SK-N-SH (cell line): ENCODE data around the gene ITPRID2. TPM values are rescaled to one million over a fixed set of nuclear protein-coding genes. Genes with fewer than 3 reads are reported as not detected.

Source experiments
- CTCF ChIA-PET: fragments of 300-600, 350-600 bp; formaldehyde crosslinking; extraction: SDS; loops from one replicate; lab custom pipeline; 2021; lab: Yijun Ruan, JAX
- POLR2A ChIA-PET: fragments of 350-600 bp; sonication (Branson Sonifier 250); formaldehyde crosslinking; extraction: SDS; loops from one replicate; lab custom pipeline; 2020; ENCODE audit warnings: antibody characterized with exemption, inconsistent platforms; lab: Yijun Ruan, JAX
- DNase-seq: peaks from one replicate; pipeline ENCODE4 v3.0.0; 2012
- H2AFZ ChIP-seq: fragments of 200-600 bp; sonication (generic); 2 replicates; pipeline ENCODE4 v1.8.1; 2016; ENCODE audit warnings: antibody characterized with exemption, mild to moderate bottlenecking, low read depth
- H3F3A ChIP-seq: fragments of 200-600 bp; sonication (generic); replicated peaks from 2 replicates; pipeline ENCODE3; 2016; ENCODE audit warnings: antibody characterized with exemption, mild to moderate bottlenecking; ENCODE audit not compliant: insufficient read depth
- H3K27ac ChIP-seq, 2 experiments: fragments of 200-500 bp in 1 of 2; fragments of 200-600 bp in 1 of 2; sonication (Bioruptor generic) in 1 of 2; sonication (generic), shearing (Covaris generic) in 1 of 2; 2 replicates each; pipeline versions ENCODE4 v1.5.1 to v1.6.1; 2014 to 2016; ENCODE audit warnings: low read depth in 2 of 2, inconsistent platforms in 1 of 2, low read length in 1 of 2, mild to moderate bottlenecking in 1 of 2, mixed read lengths in 1 of 2
- H3K27me3 ChIP-seq: fragments of 200-600 bp; sonication (generic), shearing (Covaris generic); 2 replicates; pipeline ENCODE4 v1.6.1; 2016; ENCODE audit warnings: mixed run types; ENCODE audit not compliant: insufficient read depth
- H3K36me3 ChIP-seq, 2 experiments: fragments of 200-500 bp in 1 of 2; fragments of 200-600 bp in 1 of 2; sonication (Bioruptor generic) in 1 of 2; sonication (generic) in 1 of 2; replicated peaks in 1 of 2; 2 replicates each; pipeline versions ENCODE3 to v1.5.1; 2014 to 2016; ENCODE audit warnings: low read length in 1 of 2, mild to moderate bottlenecking in 1 of 2; ENCODE audit not compliant: insufficient read depth in 2 of 2, control insufficient read depth in 1 of 2
- H3K4me1 ChIP-seq, 2 experiments: fragments of 200-500 bp in 1 of 2; fragments of 200-600 bp in 1 of 2; sonication (Bioruptor generic) in 1 of 2; sonication (generic), shearing (Covaris generic) in 1 of 2; 2 replicates each; pipeline versions ENCODE4 v1.5.1 to v1.6.1; 2014 to 2016; ENCODE audit warnings: low read depth in 1 of 2, low read length in 1 of 2, mixed run types in 1 of 2; ENCODE audit not compliant: insufficient read depth in 2 of 2, control insufficient read depth in 1 of 2
- H3K4me2 ChIP-seq: fragments of 200-600 bp; sonication (generic), shearing (Covaris generic); 2 replicates; pipeline ENCODE4 v1.6.1; 2017; ENCODE audit warnings: mixed run types
- H3K4me3 ChIP-seq, 2 experiments: fragments of 200-500 bp in 1 of 2; fragments of 200-600 bp in 1 of 2; sonication (Bioruptor generic) in 1 of 2; sonication (generic), shearing (Covaris generic) in 1 of 2; 2 replicates each; pipeline versions ENCODE4 v1.5.1 to v1.8.1; 2014 to 2016; ENCODE audit warnings: low read depth in 2 of 2, inconsistent platforms in 1 of 2, low read length in 1 of 2, mild to moderate bottlenecking in 1 of 2, mixed read lengths in 1 of 2, moderate library complexity in 1 of 2
- H3K79me2 ChIP-seq: fragments of 200-600 bp; sonication (generic); 2 replicates; pipeline ENCODE4 v1.8.1; 2017; ENCODE audit warnings: mild to moderate bottlenecking; ENCODE audit not compliant: insufficient read depth
- H3K9ac ChIP-seq: fragments of 200-600 bp; sonication (generic); 2 replicates; pipeline ENCODE4 v1.6.1; 2017; ENCODE audit warnings: mixed run types
- H3K9me2 ChIP-seq: fragments of 200-600 bp; sonication (generic); 2 replicates; pipeline ENCODE4 v1.6.1; 2017; ENCODE audit warnings: mixed run types
- H3K9me3 ChIP-seq: fragments of 200-600 bp; sonication (generic); 2 replicates; pipeline ENCODE4 v1.6.1; 2017; ENCODE audit warnings: mixed run types, mild to moderate bottlenecking, moderate library complexity
- H4K20me1 ChIP-seq: fragments of 200-600 bp; sonication (generic); 2 replicates; pipeline ENCODE4 v1.6.1; 2017; ENCODE audit warnings: mild to moderate bottlenecking, mixed run types; ENCODE audit not compliant: insufficient read depth
- CHD2 ChIP-seq: fragments of 150-350 bp; IDR thresholded peaks from 2 replicates; pipeline ENCODE4 v1.6.1; 2018; ENCODE audit warnings: low read length; ENCODE audit not compliant: partially characterized antibody
- ELF1 ChIP-seq: IDR thresholded peaks from 2 replicates; pipeline ENCODE4 v1.4.0; 2012
- EZH2phosphoT487 ChIP-seq: fragments of 200-600 bp; sonication (generic); IDR thresholded peaks from 2 replicates; pipeline ENCODE4 v1.6.1; 2017; ENCODE audit warnings: low read depth, mixed run types, mild to moderate bottlenecking, antibody characterized with exemption, moderate library complexity, borderline replicate concordance
- GABPA ChIP-seq: IDR thresholded peaks from 2 replicates; pipeline ENCODE4 v1.4.0; 2012; ENCODE audit warnings: low read depth, mild to moderate bottlenecking
- GATA2 ChIP-seq: sonication (generic); formaldehyde crosslinking; IDR thresholded peaks from 2 replicates; pipeline ENCODE4 v1.5.0; 2020; ENCODE audit warnings: mild to moderate bottlenecking, missing genetic modification reagents
- JUND ChIP-seq: IDR thresholded peaks from 2 replicates; pipeline ENCODE4 v1.4.0; 2012
- MEF2A ChIP-seq: IDR thresholded peaks from 2 replicates; pipeline ENCODE4 v1.4.0; 2012; ENCODE audit warnings: low read depth, borderline replicate concordance
- MXI1 ChIP-seq: IDR thresholded peaks from 2 replicates; pipeline ENCODE4 v1.6.1; 2012; ENCODE audit warnings: mild to moderate bottlenecking, low read depth, low read length, improper control_type of control experiment
- NRF1 ChIP-seq: IDR thresholded peaks from 2 replicates; pipeline ENCODE4 v1.6.1; 2012; ENCODE audit warnings: low read depth, mild to moderate bottlenecking, low read length
- POLR2AphosphoS5 ChIP-seq: IDR thresholded peaks from 2 replicates; pipeline ENCODE4 v1.6.1; 2012; ENCODE audit warnings: low read depth, low read length
- RAD21 ChIP-seq: IDR thresholded peaks from 2 replicates; pipeline ENCODE4 v1.6.1; 2012; ENCODE audit warnings: mild to moderate bottlenecking, low read length
- RCOR1 ChIP-seq: fragments of 150-350 bp; IDR thresholded peaks from 2 replicates; pipeline ENCODE4 v1.6.1; 2017; ENCODE audit warnings: antibody characterized with exemption, low read length
- RFX5 ChIP-seq: IDR thresholded peaks from 2 replicates; pipeline ENCODE4 v1.6.1; 2012; ENCODE audit warnings: mild to moderate bottlenecking, improper control_type of control experiment, low read length
- RXRA ChIP-seq: IDR thresholded peaks from 2 replicates; pipeline ENCODE4 v1.4.0; 2012; ENCODE audit warnings: low read depth, mild to moderate bottlenecking, borderline replicate concordance
- SIN3A ChIP-seq: IDR thresholded peaks from 2 replicates; pipeline ENCODE4 v1.6.1; 2012; ENCODE audit warnings: low read depth, mild to moderate bottlenecking, low read length, moderate library complexity, borderline replicate concordance
- SMC3 ChIP-seq: IDR thresholded peaks from 2 replicates; pipeline ENCODE4 v1.6.1; 2012; ENCODE audit warnings: low read depth, low read length, improper control_type of control experiment
- TAF1 ChIP-seq: IDR thresholded peaks from 2 replicates; pipeline ENCODE4 v1.6.1; 2012; ENCODE audit warnings: low read depth, mild to moderate bottlenecking, low read length, moderate library complexity, borderline replicate concordance
- TCF12 ChIP-seq: IDR thresholded peaks from 2 replicates; pipeline ENCODE4 v1.4.0; 2012
- TEAD4 ChIP-seq: IDR thresholded peaks from 2 replicates; pipeline ENCODE4 v1.4.0; 2012; ENCODE audit warnings: mild to moderate bottlenecking, borderline replicate concordance; ENCODE audit not compliant: insufficient read depth
- WGBS: methylation state at CpG from one replicate; pipeline ENCODE4 v1.1.6; 2017; ENCODE audit warnings: low lambda C conversion rate; 5-methylcytosine and 5-hydroxymethylcytosine counted together
- polyA plus RNA-seq, 3 experiments: library from polyadenylated mRNA; depleted of rRNA; stranded (reverse); fragments of >200 nt; gene quantifications; 2 replicates each; pipeline ENCODE4 v1.2.3, GENCODE V29; 2012
- TF ChIP-seq, protein P1 (sequence below): fragments of 200-600 bp; sonication (generic); IDR thresholded peaks from 2 replicates; pipeline ENCODE4 v1.6.1; 2017; ENCODE audit warnings: antibody characterized with exemption, mild to moderate bottlenecking, moderate library complexity
- TF ChIP-seq, protein P2 (sequence below): IDR thresholded peaks from 2 replicates; pipeline ENCODE4 v1.4.0; 2012; ENCODE audit warnings: low read depth
- TF ChIP-seq, protein P3 (sequence below): fragments of 150-350 bp; IDR thresholded peaks from 2 replicates; pipeline ENCODE4 v1.6.1; 2016; ENCODE audit warnings: mild to moderate bottlenecking, low read depth, low read length
- TF ChIP-seq, protein P4 (sequence below): fragments of 150-350 bp; IDR thresholded peaks from 2 replicates; pipeline ENCODE4 v1.6.1; 2017; ENCODE audit warnings: antibody characterized with exemption, low read length, low read depth, borderline replicate concordance
- TF ChIP-seq, protein P5 (sequence below): IDR thresholded peaks from 2 replicates; pipeline ENCODE4 v1.4.0; 2012; ENCODE audit warnings: low read depth, borderline replicate concordance
- TF ChIP-seq, protein P6 (sequence below): IDR thresholded peaks from 2 replicates; pipeline ENCODE4 v1.6.1; 2012; ENCODE audit warnings: mild to moderate bottlenecking, low read depth, low read length, moderate library complexity

The ITPRID2 gene
- polyA plus RNA-seq, 1 of the 3 experiments (the other 2 are of a cell fraction), result 41.9 TPM

DNA sequence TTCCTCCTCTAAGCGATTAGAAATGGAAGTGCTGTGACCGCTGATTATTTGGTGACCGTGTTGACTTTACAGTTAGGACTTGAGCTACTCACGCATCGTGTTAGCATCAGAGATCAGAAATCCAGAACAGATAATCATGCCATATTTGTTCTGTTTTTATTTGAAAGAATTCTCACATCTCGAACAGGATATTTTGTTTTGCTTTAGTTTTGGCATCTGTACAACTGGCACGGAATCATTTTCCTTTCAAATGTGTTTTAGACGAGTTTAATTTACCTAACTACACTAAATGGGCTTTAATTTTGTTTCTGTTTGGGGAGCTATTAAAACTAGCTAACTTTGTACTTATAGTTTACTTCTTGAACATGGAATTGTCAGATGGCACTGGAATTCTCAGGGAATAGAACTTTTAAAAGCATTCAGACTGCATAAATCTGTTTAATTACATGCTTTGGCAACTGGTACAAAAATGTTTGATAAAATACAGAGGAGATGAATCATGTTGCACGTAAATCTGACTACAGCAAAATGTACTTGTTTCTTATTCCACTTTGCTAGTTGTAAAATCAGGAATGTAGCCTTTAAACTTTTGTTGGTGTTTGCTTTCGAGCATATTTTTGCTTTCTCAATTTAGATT, 1.4 kb downstream of the ITPRID2 start:
- POLR2A ChIA-PET, result no interaction called here
- peaks cover 8% of the 10 kb centered on the region for H3F3A ChIP-seq
- peak overlapping the region; percentile 88 for H3K9ac ChIP-seq
- peak overlapping the region; percentile 73 for H3K4me2 ChIP-seq
- peaks cover 5 to 24% of the 10 kb centered on the region in 2 experiments; a peak in 2 of 4 replicates for H3K4me1 ChIP-seq
- H3K27ac ChIP-seq, result peak overlapping the region; percentile 82 to 96
- peaks cover 30 to 49% of the 10 kb centered on the region in 2 experiments for H3K36me3 ChIP-seq
- H4K20me1 ChIP-seq, result peaks cover 9% of the 10 kb centered on the region; the same call in 1 of the 2 replicates
- no peaks in the 10 kb centered on the region for H3K27me3 ChIP-seq
- H3K9me3 ChIP-seq, result no peaks in the 10 kb centered on the region
- CTCF ChIA-PET, result interaction anchor here (1.4 to 2.2 kb wide), 4 partner anchors 10 to 320 kb away, joined by 4 to 9 read pairs (median 8); no protein-coding TSS in a partner anchor
- peaks cover 56% of the 10 kb centered on the region for H3K79me2 ChIP-seq
- WGBS, result 2% methylated on average over 8 of the region's 10 CpGs
- no peak for DNase-seq
- no peaks in the 10 kb centered on the region for H3K9me2 ChIP-seq
- 0 out of 2 replicates have a peak overlapping the region, but pooled peaks have one; percentile 1 for H2AFZ ChIP-seq
- H3K4me3 ChIP-seq, result peak overlapping the region; percentile 79 to 93
- TF ChIP-seq MEF2A (no peak), GATA2 (CRISPR knock-in tag) (no peak), POLR2AphosphoS5 (no peak), TCF12 (no peak), RAD21 (no peak), SMC3 (no peak), RFX5 (no peak), EZH2phosphoT487 (no peak), MXI1 (no peak), TAF1 (no peak; the same call in 1 of the 2 replicates), GABPA (no peak), RCOR1 (no peak), NRF1 (no peak), RXRA (no peak), CHD2 (no peak), ELF1 (no peak), SIN3A (no peak), JUND (peak; percentile 22; the same call in 1 of the 2 replicates), TEAD4 (0 out of 2 replicates have a peak, but pooled peaks have one; percentile 46)
- TF ChIP-seq, protein P1, sequence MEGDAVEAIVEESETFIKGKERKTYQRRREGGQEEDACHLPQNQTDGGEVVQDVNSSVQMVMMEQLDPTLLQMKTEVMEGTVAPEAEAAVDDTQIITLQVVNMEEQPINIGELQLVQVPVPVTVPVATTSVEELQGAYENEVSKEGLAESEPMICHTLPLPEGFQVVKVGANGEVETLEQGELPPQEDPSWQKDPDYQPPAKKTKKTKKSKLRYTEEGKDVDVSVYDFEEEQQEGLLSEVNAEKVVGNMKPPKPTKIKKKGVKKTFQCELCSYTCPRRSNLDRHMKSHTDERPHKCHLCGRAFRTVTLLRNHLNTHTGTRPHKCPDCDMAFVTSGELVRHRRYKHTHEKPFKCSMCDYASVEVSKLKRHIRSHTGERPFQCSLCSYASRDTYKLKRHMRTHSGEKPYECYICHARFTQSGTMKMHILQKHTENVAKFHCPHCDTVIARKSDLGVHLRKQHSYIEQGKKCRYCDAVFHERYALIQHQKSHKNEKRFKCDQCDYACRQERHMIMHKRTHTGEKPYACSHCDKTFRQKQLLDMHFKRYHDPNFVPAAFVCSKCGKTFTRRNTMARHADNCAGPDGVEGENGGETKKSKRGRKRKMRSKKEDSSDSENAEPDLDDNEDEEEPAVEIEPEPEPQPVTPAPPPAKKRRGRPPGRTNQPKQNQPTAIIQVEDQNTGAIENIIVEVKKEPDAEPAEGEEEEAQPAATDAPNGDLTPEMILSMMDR, result no peak
- TF ChIP-seq, protein P2, sequence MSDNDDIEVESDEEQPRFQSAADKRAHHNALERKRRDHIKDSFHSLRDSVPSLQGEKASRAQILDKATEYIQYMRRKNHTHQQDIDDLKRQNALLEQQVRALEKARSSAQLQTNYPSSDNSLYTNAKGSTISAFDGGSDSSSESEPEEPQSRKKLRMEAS, result 0 out of 2 replicates have a peak, but pooled peaks have one; percentile 11
- TF ChIP-seq, protein P3, sequence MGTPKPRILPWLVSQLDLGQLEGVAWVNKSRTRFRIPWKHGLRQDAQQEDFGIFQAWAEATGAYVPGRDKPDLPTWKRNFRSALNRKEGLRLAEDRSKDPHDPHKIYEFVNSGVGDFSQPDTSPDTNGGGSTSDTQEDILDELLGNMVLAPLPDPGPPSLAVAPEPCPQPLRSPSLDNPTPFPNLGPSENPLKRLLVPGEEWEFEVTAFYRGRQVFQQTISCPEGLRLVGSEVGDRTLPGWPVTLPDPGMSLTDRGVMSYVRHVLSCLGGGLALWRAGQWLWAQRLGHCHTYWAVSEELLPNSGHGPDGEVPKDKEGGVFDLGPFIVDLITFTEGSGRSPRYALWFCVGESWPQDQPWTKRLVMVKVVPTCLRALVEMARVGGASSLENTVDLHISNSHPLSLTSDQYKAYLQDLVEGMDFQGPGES, result no peak
- TF ChIP-seq, protein P4, sequence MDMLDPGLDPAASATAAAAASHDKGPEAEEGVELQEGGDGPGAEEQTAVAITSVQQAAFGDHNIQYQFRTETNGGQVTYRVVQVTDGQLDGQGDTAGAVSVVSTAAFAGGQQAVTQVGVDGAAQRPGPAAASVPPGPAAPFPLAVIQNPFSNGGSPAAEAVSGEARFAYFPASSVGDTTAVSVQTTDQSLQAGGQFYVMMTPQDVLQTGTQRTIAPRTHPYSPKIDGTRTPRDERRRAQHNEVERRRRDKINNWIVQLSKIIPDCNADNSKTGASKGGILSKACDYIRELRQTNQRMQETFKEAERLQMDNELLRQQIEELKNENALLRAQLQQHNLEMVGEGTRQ, result no peak
- TF ChIP-seq, protein P5, sequence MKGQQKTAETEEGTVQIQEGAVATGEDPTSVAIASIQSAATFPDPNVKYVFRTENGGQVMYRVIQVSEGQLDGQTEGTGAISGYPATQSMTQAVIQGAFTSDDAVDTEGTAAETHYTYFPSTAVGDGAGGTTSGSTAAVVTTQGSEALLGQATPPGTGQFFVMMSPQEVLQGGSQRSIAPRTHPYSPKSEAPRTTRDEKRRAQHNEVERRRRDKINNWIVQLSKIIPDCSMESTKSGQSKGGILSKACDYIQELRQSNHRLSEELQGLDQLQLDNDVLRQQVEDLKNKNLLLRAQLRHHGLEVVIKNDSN, result no peak
- TF ChIP-seq, protein P6, sequence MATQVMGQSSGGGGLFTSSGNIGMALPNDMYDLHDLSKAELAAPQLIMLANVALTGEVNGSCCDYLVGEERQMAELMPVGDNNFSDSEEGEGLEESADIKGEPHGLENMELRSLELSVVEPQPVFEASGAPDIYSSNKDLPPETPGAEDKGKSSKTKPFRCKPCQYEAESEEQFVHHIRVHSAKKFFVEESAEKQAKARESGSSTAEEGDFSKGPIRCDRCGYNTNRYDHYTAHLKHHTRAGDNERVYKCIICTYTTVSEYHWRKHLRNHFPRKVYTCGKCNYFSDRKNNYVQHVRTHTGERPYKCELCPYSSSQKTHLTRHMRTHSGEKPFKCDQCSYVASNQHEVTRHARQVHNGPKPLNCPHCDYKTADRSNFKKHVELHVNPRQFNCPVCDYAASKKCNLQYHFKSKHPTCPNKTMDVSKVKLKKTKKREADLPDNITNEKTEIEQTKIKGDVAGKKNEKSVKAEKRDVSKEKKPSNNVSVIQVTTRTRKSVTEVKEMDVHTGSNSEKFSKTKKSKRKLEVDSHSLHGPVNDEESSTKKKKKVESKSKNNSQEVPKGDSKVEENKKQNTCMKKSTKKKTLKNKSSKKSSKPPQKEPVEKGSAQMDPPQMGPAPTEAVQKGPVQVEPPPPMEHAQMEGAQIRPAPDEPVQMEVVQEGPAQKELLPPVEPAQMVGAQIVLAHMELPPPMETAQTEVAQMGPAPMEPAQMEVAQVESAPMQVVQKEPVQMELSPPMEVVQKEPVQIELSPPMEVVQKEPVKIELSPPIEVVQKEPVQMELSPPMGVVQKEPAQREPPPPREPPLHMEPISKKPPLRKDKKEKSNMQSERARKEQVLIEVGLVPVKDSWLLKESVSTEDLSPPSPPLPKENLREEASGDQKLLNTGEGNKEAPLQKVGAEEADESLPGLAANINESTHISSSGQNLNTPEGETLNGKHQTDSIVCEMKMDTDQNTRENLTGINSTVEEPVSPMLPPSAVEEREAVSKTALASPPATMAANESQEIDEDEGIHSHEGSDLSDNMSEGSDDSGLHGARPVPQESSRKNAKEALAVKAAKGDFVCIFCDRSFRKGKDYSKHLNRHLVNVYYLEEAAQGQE, result no peak
